ENCODE results near the gene AKAP11.

The AKAP11 gene

DNA sequence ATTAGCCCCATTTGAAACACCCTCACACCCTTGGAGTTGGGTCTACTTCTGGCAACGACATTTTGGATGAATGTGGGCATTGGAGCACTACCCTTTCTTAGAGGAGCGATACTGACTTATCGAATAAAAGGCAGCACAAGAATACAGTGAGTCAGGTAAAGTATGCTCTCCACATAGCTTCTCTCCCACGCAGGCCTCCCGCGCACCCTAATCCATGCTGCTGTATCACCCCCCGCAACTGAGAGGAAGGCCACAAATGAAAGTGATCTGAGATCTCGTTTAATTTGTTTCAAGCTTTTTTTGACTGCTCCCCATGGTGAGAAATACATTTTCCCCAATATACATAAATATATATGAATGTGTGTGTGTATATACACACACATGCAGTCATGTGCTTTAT, 25.4 kb upstream of the AKAP11 start:
- Histone ChIP-seq H3K27ac (ENCODE audit: low read depth, low read length) (no peak overlapping the region), H3K9ac (ENCODE audit: low read length) (no peak overlapping the region), H3K9me3 (ENCODE audit: control insufficient read depth, insufficient read depth, low read depth, low read length) (no peaks in the 10 kb centered on the region), H3K27me3 (ENCODE audit: control insufficient read depth, insufficient read depth, low read length) (no peaks in the 10 kb centered on the region), H3K4me1 (ENCODE audit: control insufficient read depth, insufficient read depth, low read length) (no peaks in the 10 kb centered on the region), H3K4me3 (ENCODE audit: low read depth, low read length) (no peak overlapping the region), H3K36me3 (ENCODE audit: control insufficient read depth, insufficient read depth, low read length) (no peaks in the 10 kb centered on the region)

DNA sequence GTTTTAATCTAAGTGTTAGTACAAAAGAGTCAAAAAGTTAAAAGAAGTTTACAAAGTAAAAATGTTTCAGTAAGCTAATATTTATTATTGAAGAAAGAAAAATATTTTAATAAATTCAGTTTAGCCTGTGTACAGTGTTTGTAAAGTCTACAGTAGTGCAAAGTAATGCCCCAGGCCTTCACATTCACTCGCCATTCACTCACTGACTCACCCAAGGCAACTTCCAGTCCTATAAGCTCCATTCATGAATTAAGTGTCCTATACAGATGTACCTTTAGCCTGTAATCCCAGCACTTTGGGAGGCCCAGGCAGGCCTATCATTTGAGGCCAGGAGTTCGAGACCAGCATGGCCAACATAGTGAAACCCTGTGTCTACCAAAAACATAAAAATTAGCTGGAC, 24.1 kb upstream of the AKAP11 start:
- Histone ChIP-seq H3K27me3 (ENCODE audit: control insufficient read depth, insufficient read depth, low read length) (no peaks in the 10 kb centered on the region), H3K9me3 (ENCODE audit: control insufficient read depth, insufficient read depth, low read depth, low read length) (no peaks in the 10 kb centered on the region), H3K9ac (ENCODE audit: low read length) (no peak overlapping the region), H3K36me3 (ENCODE audit: control insufficient read depth, insufficient read depth, low read length) (no peaks in the 10 kb centered on the region), H3K4me3 (ENCODE audit: low read depth, low read length) (no peak overlapping the region), H3K27ac (ENCODE audit: low read depth, low read length) (no peak overlapping the region), H3K4me1 (ENCODE audit: control insufficient read depth, insufficient read depth, low read length) (no peaks in the 10 kb centered on the region)

DNA sequence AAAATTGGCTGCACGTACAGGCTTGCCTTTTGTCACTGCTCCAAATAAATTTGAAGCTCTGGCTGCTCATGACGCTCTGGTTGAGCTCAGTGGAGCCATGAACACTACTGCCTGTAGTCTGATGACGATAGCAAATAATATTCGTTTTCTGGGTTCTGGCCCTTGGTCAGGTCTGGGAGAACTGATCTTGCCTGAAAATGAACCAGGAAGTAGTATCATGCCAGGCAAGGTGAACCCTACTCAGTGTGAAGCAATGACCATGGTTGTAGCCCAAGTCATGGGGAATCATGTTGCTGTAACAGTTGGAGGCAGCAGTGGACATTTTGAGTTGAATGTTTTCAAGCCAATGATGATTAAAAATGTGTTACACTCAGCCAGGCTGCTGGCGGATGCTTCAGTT, 16.1 kb upstream of the AKAP11 start:
- H3K9me3 ChIP-seq (ENCODE audit: control insufficient read depth, insufficient read depth, low read depth, low read length) = peaks cover 6% of the 10 kb centered on the region; the same call in 1 of the 2 replicates
- no peaks in the 10 kb centered on the region for H3K27me3 ChIP-seq (ENCODE audit: control insufficient read depth, insufficient read depth, low read length)

DNA sequence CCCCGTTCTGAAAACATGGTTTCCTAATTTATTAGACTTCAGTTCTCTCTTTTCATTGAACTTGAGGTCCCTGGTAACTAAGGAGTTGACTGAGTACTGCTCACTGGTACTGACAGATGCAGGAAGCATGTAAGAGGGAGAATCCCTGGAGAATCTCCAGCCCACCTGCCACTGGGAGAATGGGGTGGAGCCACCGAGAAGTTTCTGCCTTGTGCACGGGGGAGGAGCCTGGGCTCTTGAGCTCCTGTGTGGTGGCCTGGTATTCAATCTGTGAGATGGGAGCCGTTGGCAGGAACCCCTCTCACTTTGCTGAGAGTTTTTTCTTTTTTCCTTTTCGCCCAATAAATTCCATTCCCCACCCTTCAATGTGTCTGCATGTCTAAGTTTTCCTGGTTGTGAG, 13.2 kb upstream of the AKAP11 start:
- H3K9me3 ChIP-seq (ENCODE audit: control insufficient read depth, insufficient read depth, low read depth, low read length) = peaks cover 14% of the 10 kb centered on the region; the same call in 1 of the 2 replicates
- no peak overlapping the region for H3K4me3 ChIP-seq (ENCODE audit: low read depth, low read length)
- H3K27me3 ChIP-seq (ENCODE audit: control insufficient read depth, insufficient read depth, low read length) = no peaks in the 10 kb centered on the region
- no peak overlapping the region for H3K27ac ChIP-seq (ENCODE audit: low read depth, low read length)
- H3K36me3 ChIP-seq (ENCODE audit: control insufficient read depth, insufficient read depth, low read length) = no peaks in the 10 kb centered on the region
- H3K9ac ChIP-seq (ENCODE audit: low read length) = no peak overlapping the region
- peaks cover 3% of the 10 kb centered on the region; the same call in 1 of the 2 replicates for H3K4me1 ChIP-seq (ENCODE audit: control insufficient read depth, insufficient read depth, low read length)

More for the DNA sequence above, 16.1 kb upstream of the AKAP11 start:
- H3K27ac ChIP-seq (ENCODE audit: low read depth, low read length) = no peak overlapping the region
- peaks cover 3% of the 10 kb centered on the region; the same call in 1 of the 2 replicates for H3K4me1 ChIP-seq (ENCODE audit: control insufficient read depth, insufficient read depth, low read length)
- no peak overlapping the region for H3K4me3 ChIP-seq (ENCODE audit: low read depth, low read length)
- H3K9ac ChIP-seq (ENCODE audit: low read length) = no peak overlapping the region
- no peaks in the 10 kb centered on the region for H3K36me3 ChIP-seq (ENCODE audit: control insufficient read depth, insufficient read depth, low read length)

DNA sequence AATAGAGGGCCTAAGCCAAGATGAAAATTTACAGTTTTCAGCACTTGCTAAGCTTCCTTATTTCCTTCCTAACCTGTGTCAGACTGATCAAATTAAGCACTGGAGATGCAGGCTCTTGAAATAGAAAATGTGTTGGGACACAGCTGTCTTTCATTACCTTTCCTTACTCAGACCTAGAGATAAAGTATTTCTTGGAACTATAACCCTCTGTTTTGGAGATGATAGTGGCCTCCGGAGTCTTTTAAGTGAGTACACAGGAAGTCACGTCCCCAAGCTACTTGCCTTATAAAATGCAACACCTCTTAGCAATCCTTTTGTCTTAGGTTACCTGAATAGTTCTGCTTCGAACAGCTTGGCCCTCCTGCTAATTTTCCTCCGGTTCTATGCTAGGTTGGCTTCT, 12.4 kb upstream of the AKAP11 start:
- Histone ChIP-seq H3K9me3 (ENCODE audit: control insufficient read depth, insufficient read depth, low read depth, low read length) (peaks cover 14% of the 10 kb centered on the region; the same call in 1 of the 2 replicates), H3K4me3 (ENCODE audit: low read depth, low read length) (no peak overlapping the region), H3K9ac (ENCODE audit: low read length) (no peak overlapping the region), H3K27me3 (ENCODE audit: control insufficient read depth, insufficient read depth, low read length) (no peaks in the 10 kb centered on the region), H3K36me3 (ENCODE audit: control insufficient read depth, insufficient read depth, low read length) (no peaks in the 10 kb centered on the region), H3K4me1 (ENCODE audit: control insufficient read depth, insufficient read depth, low read length) (peaks cover 3% of the 10 kb centered on the region; the same call in 1 of the 2 replicates), H3K27ac (ENCODE audit: low read depth, low read length) (no peak overlapping the region)

DNA sequence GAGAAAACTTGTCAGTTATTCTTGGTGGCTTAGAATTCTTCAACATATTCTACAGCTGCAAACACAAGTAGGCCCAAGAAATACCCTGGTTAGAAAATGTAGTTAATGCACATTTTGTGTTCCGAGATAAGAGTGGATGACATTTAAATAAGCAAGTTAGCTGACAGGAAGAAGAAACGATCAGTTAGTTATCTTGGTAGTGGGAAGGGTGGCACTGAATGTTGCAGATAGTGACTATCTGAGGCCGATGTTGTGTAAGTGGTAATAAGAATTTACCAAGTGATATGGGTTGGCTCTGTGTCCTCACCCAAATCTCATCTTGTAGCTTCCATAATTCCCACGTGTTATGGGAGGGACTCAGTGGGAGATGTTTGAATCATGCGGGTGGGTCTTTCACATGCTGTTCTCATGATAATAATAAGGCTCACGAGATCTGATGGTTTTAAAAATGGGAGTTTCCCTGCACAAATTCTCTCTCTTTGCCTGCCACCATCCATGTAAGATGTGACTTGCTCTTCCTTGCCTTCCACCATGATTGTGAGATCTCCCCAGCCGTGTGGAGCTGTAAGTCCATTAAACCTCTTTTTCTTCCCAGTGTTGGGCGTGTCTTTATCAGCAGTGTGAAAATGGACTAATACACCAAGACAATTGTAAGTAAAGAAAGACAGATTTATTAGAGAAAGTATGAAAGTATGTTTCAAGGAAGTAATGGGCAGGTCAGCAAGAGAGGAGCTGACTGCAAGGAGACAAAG, 10.9 kb upstream of the AKAP11 start:
- Histone ChIP-seq H3K4me1 (ENCODE audit: control insufficient read depth, insufficient read depth, low read length) (peaks cover 3% of the 10 kb centered on the region; the same call in 1 of the 2 replicates), H3K4me3 (ENCODE audit: low read depth, low read length) (no peak overlapping the region), H3K9me3 (ENCODE audit: control insufficient read depth, insufficient read depth, low read depth, low read length) (peaks cover 14% of the 10 kb centered on the region; the same call in 1 of the 2 replicates), H3K36me3 (ENCODE audit: control insufficient read depth, insufficient read depth, low read length) (no peaks in the 10 kb centered on the region), H3K27ac (ENCODE audit: low read depth, low read length) (no peak overlapping the region), H3K27me3 (ENCODE audit: control insufficient read depth, insufficient read depth, low read length) (no peaks in the 10 kb centered on the region), H3K9ac (ENCODE audit: low read length) (no peak overlapping the region)

DNA sequence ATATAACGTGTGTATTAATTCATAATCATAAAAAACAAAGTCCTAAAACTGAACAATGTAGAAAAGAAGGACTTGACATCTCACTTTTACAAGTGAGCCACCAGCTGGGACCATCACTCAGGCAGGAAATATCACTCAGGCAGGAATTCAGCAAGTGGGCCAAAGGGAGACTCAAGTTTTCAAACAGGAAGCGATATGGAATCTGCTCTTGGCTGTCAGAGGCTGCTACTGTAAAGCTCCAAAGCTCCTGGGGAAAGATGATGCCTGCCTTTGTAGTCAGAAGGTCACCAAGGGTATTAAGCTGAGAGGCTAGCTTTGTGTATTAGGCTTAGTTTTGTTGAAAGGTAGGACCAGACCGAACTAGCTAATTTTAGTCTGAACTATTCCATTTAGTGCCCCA, 5.5 kb upstream of the AKAP11 start:
- H3K9me3 ChIP-seq (ENCODE audit: control insufficient read depth, insufficient read depth, low read depth, low read length) = peaks cover 20% of the 10 kb centered on the region
- no peak overlapping the region for H3K4me3 ChIP-seq (ENCODE audit: low read depth, low read length)
- no peaks in the 10 kb centered on the region for H3K27me3 ChIP-seq (ENCODE audit: control insufficient read depth, insufficient read depth, low read length)
- no peaks in the 10 kb centered on the region for H3K36me3 ChIP-seq (ENCODE audit: control insufficient read depth, insufficient read depth, low read length)
- no peak overlapping the region for H3K27ac ChIP-seq (ENCODE audit: low read depth, low read length)
- peaks cover 4% of the 10 kb centered on the region; the same call in 1 of the 2 replicates for H3K4me1 ChIP-seq (ENCODE audit: control insufficient read depth, insufficient read depth, low read length)
- H3K9ac ChIP-seq (ENCODE audit: low read length) = no peak overlapping the region

DNA sequence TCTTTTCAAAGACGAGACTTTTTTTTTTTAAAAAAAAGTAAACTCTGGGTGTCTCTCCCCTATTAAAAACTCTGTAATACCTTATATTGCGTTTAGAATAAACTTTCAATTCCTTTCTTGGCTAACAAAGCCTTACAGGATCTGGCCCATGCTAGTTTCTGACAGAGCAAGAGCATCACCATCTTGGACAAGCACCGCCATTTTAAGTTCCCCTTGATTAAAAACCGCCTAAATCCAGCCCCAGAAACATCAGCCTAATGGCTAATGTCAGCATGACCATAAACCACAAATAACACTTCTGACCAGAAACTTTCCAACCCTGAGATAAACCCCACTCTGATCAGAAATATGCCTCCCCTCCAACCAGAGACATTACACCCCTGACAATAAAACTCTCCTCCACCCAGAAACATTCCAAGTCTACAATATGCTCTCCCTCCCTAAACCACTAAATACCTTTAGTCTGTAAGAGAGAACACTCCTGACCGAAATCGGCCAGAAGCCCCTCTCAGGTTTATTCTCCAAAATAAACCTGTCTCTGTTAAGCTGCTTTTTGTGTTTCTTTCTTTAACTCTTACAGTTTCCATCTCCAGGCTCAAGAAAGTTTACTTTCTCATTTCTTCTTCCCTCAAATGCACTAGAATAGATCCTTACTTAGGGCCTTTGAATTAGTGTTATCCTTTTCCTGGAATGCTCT, 1.6 kb upstream of the AKAP11 start:
- Histone ChIP-seq H3K27ac (ENCODE audit: low read depth, low read length) (no peak overlapping the region), H3K27me3 (ENCODE audit: control insufficient read depth, insufficient read depth, low read length) (no peaks in the 10 kb centered on the region), H3K4me1 (ENCODE audit: control insufficient read depth, insufficient read depth, low read length) (peaks cover 14% of the 10 kb centered on the region), H3K36me3 (ENCODE audit: control insufficient read depth, insufficient read depth, low read length) (no peaks in the 10 kb centered on the region), H3K9ac (ENCODE audit: low read length) (no peak overlapping the region), H3K4me3 (ENCODE audit: low read depth, low read length) (peak overlapping the region; percentile 95; the same call in 1 of the 2 replicates), H3K9me3 (ENCODE audit: control insufficient read depth, insufficient read depth, low read depth, low read length) (peaks cover 16% of the 10 kb centered on the region; the same call in 1 of the 2 replicates)

DNA sequence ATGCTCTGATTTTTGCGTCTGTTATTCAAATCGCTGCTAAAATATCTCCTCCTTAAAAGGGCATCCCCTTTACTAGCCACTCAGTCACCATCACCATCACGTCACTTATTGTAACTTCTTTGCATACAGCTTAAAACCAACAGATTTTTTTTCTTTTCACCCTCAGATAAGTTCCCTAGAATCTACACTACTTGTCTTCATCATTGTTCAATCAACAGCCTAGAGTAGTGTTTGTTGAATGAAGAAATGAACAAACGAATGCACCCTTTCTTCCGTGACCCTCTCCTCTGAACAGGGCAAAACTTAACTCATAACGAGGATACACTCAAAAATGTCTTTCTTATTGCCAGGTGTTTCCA, 1.1 kb upstream of the AKAP11 start:
- Histone ChIP-seq H3K9ac (ENCODE audit: low read length) (peak overlapping the region; percentile 77), H3K36me3 (ENCODE audit: control insufficient read depth, insufficient read depth, low read length) (no peaks in the 10 kb centered on the region), H3K4me3 (ENCODE audit: low read depth, low read length) (peak overlapping the region; percentile 95), H3K9me3 (ENCODE audit: control insufficient read depth, insufficient read depth, low read depth, low read length) (peaks cover 16% of the 10 kb centered on the region; the same call in 1 of the 2 replicates), H3K27me3 (ENCODE audit: control insufficient read depth, insufficient read depth, low read length) (no peaks in the 10 kb centered on the region), H3K4me1 (ENCODE audit: control insufficient read depth, insufficient read depth, low read length) (peaks cover 14% of the 10 kb centered on the region), H3K27ac (ENCODE audit: low read depth, low read length) (no peak overlapping the region)

DNA sequence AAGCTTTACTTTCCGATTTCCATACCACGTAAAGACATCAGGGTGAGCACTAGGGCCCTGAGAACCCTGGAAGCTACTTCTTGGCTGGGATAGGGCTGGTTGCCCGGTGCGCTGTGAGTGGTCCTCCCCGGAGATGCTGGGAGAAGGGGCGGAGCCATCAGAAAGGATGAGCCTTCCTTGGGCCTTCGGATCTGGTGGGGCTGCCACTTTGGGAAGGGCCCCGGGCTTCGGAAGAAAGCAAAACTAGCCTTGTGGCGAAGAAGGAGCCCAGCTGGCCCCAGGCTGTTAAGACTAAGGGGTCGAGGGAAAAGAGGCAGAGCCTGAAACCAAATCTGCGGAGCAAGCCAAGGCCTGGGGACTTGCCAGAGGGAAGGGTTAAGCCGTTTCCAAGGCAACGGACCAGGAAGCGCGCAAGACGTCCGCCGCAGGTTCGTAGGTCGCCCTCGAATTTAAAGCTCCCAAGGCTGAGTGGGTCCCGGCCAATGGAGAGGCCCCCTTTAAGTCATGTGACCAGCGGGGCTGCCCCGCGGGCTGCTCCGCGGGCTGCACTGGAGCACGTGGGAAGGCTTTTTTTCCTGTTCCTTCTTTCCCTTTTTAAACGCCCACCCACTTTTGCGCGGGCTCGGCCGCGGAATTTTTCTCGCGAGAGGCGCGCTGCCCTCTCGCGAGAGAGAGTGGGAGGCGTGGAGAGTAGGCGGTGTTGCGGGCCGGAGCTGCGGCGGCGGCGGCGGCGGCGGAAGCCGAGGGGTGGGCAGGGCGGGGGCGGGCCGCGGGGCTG, 426 bp upstream of the AKAP11 start:
- H3K36me3 ChIP-seq (ENCODE audit: control insufficient read depth, insufficient read depth, low read length) = no peaks in the 10 kb centered on the region
- H3K27me3 ChIP-seq (ENCODE audit: control insufficient read depth, insufficient read depth, low read length) = no peaks in the 10 kb centered on the region
- H3K4me3 ChIP-seq (ENCODE audit: low read depth, low read length) = peak overlapping the region; percentile 95
- peak overlapping the region; percentile 77 for H3K9ac ChIP-seq (ENCODE audit: low read length)
- peaks cover 16% of the 10 kb centered on the region for H3K4me1 ChIP-seq (ENCODE audit: control insufficient read depth, insufficient read depth, low read length)
- H3K27ac ChIP-seq (ENCODE audit: low read depth, low read length) = peak overlapping the region; percentile 73; the same call in 1 of the 2 replicates
- H3K9me3 ChIP-seq (ENCODE audit: control insufficient read depth, insufficient read depth, low read depth, low read length) = peaks cover 16% of the 10 kb centered on the region; the same call in 1 of the 2 replicates

All from HUES6 (cell line).